Parathyroid adenoma (tissue), 2 donors: ENCODE data around the gene GNB1L.

Experiments
- H2AFZ ChIP-seq: fragments of 300-600 bp; sonication (generic); one replicate; pipeline ENCODE4 v1.7.0; 2017; ENCODE audit warnings: antibody characterized with exemption, mild to moderate bottlenecking
- H3K27ac ChIP-seq: fragments of 300-600 bp; sonication (generic); one replicate; pipeline ENCODE4 v1.7.0; 2017
- H3K27me3 ChIP-seq: fragments of 300-600 bp; sonication (generic); one replicate; pipeline ENCODE4 v1.7.0; 2017; ENCODE audit warnings: low read length; ENCODE audit not compliant: control insufficient read depth, insufficient read depth
- H3K36me3 ChIP-seq: fragments of 300-600 bp; sonication (generic); one replicate; pipeline ENCODE4 v1.7.0; 2017; ENCODE audit warnings: low read length; ENCODE audit not compliant: control insufficient read depth, insufficient read depth
- H3K4me1 ChIP-seq: fragments of 300-600 bp; sonication (generic); one replicate; pipeline ENCODE4 v1.7.0; 2017; ENCODE audit warnings: control low read depth
- H3K4me2 ChIP-seq: fragments of 300-600 bp; sonication (generic); one replicate; pipeline ENCODE4 v1.7.0; 2017; ENCODE audit warnings: low read length
- H3K4me3 ChIP-seq: fragments of 300-600 bp; sonication (generic); one replicate; pipeline ENCODE4 v1.7.0; 2017; ENCODE audit warnings: low read depth, low read length
- H3K79me2 ChIP-seq: fragments of 300-600 bp; sonication (generic); one replicate; pipeline ENCODE4 v1.7.0; 2017; ENCODE audit warnings: control low read depth
- H3K9ac ChIP-seq: fragments of 300-600 bp; sonication (generic); one replicate; pipeline ENCODE4 v1.7.0; 2017; ENCODE audit warnings: mild to moderate bottlenecking
- H3K9me3 ChIP-seq: fragments of 300-600 bp; sonication (generic); one replicate; pipeline ENCODE4 v1.7.0; 2017; ENCODE audit warnings: low read length; ENCODE audit not compliant: control insufficient read depth
- TF ChIP-seq, protein P1 (sequence below): fragments of 300-600 bp; sonication (generic); IDR thresholded peaks from one replicate; pipeline ENCODE4 v1.7.0; 2017; ENCODE audit warnings: antibody characterized with exemption, mild to moderate bottlenecking
- donor health status: primary hyperparathyroidism.

The GNB1L gene

DNA sequence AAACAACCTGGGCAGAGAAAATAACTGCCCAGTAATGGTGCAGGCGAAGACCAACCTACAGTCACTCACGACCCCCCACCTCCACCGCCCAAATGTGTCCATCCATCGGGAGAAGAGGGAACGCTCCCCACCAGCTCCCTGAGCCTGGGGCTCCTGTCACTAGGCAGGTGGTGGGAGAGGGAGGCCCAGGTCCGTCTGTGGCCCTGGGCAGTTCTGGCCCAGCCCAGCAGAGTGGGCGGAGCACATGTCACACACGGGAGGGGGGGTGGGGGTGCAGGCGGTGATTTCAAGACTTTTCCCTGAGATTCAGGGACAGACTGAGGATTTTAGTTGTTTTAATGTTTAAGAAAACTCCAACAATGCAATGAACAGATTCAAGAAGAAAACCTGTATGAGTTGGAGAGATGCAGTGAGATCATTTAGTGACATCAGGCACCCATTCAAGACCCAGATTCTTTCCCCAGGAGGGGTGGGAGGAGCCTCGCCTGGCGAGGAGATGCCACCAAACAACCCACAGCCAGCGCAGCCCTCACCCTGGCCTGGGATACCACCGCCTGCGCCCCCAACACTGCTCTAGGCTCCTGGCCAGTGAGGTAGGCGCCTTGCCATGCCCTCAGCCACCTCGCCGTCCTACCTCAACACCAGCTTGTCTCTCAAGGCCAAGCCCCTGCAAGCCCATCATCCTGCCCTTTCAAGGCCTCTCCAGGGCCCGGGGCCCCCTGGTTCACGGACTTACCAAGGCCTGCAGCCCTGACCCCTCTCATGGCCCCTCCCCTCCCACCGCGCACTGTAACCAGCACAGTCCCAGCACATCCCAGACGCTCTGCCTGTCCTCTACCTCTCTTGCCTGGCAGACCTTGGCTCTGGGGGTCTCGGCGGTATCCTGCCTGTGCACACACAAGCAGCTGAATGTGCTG is 57.3 kb downstream of the GNB1L start:
- no peaks in the 10 kb centered on the region for H3K79me2 ChIP-seq
- TF ChIP-seq, protein P1, sequence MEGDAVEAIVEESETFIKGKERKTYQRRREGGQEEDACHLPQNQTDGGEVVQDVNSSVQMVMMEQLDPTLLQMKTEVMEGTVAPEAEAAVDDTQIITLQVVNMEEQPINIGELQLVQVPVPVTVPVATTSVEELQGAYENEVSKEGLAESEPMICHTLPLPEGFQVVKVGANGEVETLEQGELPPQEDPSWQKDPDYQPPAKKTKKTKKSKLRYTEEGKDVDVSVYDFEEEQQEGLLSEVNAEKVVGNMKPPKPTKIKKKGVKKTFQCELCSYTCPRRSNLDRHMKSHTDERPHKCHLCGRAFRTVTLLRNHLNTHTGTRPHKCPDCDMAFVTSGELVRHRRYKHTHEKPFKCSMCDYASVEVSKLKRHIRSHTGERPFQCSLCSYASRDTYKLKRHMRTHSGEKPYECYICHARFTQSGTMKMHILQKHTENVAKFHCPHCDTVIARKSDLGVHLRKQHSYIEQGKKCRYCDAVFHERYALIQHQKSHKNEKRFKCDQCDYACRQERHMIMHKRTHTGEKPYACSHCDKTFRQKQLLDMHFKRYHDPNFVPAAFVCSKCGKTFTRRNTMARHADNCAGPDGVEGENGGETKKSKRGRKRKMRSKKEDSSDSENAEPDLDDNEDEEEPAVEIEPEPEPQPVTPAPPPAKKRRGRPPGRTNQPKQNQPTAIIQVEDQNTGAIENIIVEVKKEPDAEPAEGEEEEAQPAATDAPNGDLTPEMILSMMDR: no peak
- H2AFZ ChIP-seq: no peak overlapping the region
- H3K9me3 ChIP-seq: no peaks in the 10 kb centered on the region
- H3K36me3 ChIP-seq: no peaks in the 10 kb centered on the region
- no peak overlapping the region for H3K9ac ChIP-seq
- no peak overlapping the region for H3K4me3 ChIP-seq
- no peaks in the 10 kb centered on the region for H3K4me1 ChIP-seq
- no peak overlapping the region for H3K4me2 ChIP-seq
- no peak overlapping the region for H3K27ac ChIP-seq
- no peaks in the 10 kb centered on the region for H3K27me3 ChIP-seq

DNA sequence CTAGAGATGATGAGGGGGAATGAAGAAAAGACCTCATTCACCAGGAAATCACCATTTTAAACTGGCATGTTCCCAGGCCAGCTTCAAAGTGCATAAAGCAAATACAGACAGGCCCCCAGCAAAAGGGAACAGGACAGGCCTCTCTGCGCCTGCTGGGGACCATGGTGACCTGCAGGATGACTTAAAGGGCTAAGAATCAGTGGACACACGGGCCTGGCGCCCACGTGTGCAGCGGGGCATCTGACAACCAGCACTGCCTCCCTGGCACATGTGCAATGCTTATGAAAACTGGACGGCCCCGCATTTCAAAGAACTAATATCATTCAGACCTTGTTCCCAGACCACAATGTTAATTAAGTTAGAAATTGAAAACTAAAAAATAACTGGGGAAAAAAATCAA is 58.5 kb downstream of the GNB1L start:
- H3K79me2 ChIP-seq: no peaks in the 10 kb centered on the region
- TF ChIP-seq, protein P1: no peak

DNA sequence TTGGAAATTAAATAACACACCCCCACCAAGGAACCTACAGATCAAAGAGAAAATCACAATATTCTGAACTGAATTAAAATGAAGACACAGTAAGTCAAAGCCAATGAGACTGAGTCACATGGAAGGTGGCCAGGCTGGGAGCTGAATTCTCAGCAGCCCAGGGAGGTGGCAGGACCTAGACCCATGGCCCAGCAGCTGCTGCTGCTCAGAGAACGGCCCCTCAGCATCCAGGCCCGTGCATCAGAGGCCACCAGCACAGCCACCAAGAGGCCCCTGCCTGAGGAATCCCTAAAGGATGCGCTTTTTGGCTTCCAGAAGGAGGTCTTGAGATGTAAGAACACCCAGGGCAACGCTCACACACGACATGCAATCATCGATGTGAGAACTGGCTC is 59.1 kb downstream of the GNB1L start:
- H3K4me2 ChIP-seq: no peak overlapping the region
- no peaks in the 10 kb centered on the region for H3K4me1 ChIP-seq
- no peak overlapping the region for H3K27ac ChIP-seq
- H3K36me3 ChIP-seq: no peaks in the 10 kb centered on the region
- H3K27me3 ChIP-seq: no peaks in the 10 kb centered on the region
- H2AFZ ChIP-seq: no peak overlapping the region
- no peak overlapping the region for H3K9ac ChIP-seq
- TF ChIP-seq, protein P1: no peak
- H3K9me3 ChIP-seq: no peaks in the 10 kb centered on the region
- no peak overlapping the region for H3K4me3 ChIP-seq
- H3K79me2 ChIP-seq: no peaks in the 10 kb centered on the region

More for the DNA sequence above, 58.5 kb downstream of the GNB1L start:
- no peaks in the 10 kb centered on the region for H3K36me3 ChIP-seq
- no peak overlapping the region for H3K4me3 ChIP-seq
- H2AFZ ChIP-seq: no peak overlapping the region
- no peak overlapping the region for H3K27ac ChIP-seq
- no peaks in the 10 kb centered on the region for H3K4me1 ChIP-seq
- no peaks in the 10 kb centered on the region for H3K27me3 ChIP-seq
- no peaks in the 10 kb centered on the region for H3K9me3 ChIP-seq
- no peak overlapping the region for H3K9ac ChIP-seq
- no peak overlapping the region for H3K4me2 ChIP-seq

DNA sequence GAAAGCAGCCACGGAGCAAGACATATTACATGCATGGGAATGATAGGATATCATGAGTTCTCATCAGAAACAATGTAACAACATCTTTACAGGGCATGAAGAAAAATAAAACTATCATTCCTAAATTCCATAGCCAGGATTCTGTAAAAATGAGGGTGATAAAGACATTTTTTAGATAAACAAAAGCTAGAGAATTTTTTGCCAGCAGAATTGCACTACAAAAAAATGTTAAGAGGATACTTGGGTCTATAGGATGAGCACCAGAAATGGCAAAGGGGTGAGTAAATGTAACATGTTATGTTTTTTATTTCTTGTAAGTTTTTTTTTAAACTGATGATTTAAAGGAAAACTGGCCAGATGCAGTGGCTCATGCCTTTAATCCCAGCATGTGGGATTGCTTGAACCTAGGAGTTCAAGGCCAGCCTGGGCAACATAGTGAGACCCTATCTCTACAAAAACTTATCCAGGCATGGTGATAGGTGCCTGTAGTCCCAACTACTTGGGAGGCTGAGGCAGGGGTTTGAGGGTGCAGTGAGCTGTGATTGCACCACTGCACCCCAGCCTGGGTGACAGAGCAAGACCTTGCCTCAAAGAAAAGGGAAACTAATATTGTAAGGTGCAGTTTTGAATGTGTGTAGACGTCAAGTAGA is 60.9 kb downstream of the GNB1L start:
- Histone ChIP-seq H3K4me1 (no peaks in the 10 kb centered on the region), H3K4me2 (no peak overlapping the region), H3K27me3 (no peaks in the 10 kb centered on the region), H3K9me3 (no peaks in the 10 kb centered on the region), H3K4me3 (no peak overlapping the region), H3K79me2 (no peaks in the 10 kb centered on the region), H3K36me3 (no peaks in the 10 kb centered on the region), H2AFZ (no peak overlapping the region), H3K9ac (no peak overlapping the region), H3K27ac (no peak overlapping the region)
- TF ChIP-seq, protein P1: no peak
